Measurements from ENCODE around the gene NOL9.

Gene NOL9

DNA sequence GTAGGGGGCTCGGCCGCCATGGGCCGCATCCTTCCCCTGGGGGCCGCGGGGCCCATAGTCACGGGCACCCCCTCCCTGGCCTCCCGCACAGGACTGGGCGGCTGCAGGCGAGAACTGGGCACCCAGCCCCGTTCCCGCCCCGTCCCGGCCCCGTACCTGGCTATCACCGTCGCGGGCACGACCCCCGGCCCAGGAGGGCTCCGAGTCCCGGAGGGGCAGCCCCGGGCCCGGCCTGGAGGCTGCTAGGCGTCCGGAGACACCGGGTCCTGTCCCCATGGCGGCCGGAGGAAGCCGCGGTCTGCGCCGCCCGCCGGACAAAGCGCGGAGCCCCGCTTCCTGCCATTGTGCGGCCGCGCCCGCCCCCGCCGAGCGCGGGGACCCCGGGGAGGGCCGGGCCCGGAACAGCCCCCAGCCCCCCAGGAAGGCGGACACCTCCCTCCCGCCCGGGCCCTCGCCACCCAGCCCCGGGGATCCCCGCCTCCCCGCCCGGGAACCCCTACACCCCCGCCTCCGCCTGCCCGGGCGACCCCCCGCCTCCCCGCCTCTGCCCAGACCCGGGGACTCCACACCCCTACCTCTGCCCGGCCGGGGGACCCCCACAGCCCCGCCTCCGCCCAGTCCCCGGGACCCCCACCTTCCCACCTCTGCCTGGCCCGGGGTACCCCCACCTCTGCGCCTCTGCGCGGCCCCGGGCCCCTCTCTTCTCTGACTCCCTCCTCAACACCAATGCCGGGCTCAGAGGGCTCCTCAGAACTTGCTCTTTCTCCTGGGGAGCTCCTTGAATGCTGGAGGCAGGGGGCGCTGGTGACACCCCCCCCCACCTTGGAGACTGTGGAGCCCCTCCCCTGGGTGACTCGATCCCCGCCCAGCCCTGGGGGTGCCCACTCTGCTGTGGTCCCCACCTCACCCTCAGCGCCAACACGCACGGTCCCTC, 68.9 kb downstream of the NOL9 start:
- WGBS, result 3% methylated on average over 41 of the region's 80 CpGs
- H3K4me3 ChIP-seq (ENCODE audit: insufficient read depth in 1 of 2, low read depth in 1 of 2, low read length in 2 of 2), result peak overlapping the region; percentile 51 to 73
- H3K36me3 ChIP-seq (ENCODE audit: control insufficient read depth in 1 of 2, insufficient read depth in 2 of 2, low read depth in 1 of 2, low read length in 2 of 2), result peaks cover 0 to 34% of the 10 kb centered on the region in 2 experiments
- H3K27ac ChIP-seq (ENCODE audit: low read length, poor library complexity, severe bottlenecking), result no peak overlapping the region
- no peaks in the 10 kb centered on the region for H3K9me3 ChIP-seq (ENCODE audit: control insufficient read depth, low read length)
- H4K8ac ChIP-seq (ENCODE audit: low read length), result peak overlapping the region; percentile 85
- DNase-seq, result peak; percentile 18
- peak overlapping the region; percentile 26 for H3K9ac ChIP-seq (ENCODE audit: low read length)
- H2BK5ac ChIP-seq (ENCODE audit: low read depth, low read length, poor library complexity, severe bottlenecking), result no peak overlapping the region
- H4K91ac ChIP-seq (ENCODE audit: low read length), result peak overlapping the region; percentile 92
- H2AFZ ChIP-seq (ENCODE audit: low read depth, low read length), result peak overlapping the region; percentile 62
- peaks cover 41% of the 10 kb centered on the region for H3K4me1 ChIP-seq (ENCODE audit: control insufficient read depth, insufficient read depth, low read depth, low read length)
- H3K14ac ChIP-seq (ENCODE audit: low read length in 2 of 2), result peak overlapping the region in 1 of 2 experiments; percentile 66
- H3K79me1 ChIP-seq (replicated peaks; ENCODE audit: low read length, poor library complexity, severe bottlenecking), result peaks cover 61% of the 10 kb centered on the region
- H3K4ac ChIP-seq (ENCODE audit: low read depth in 1 of 2, low read length in 2 of 2), result peak overlapping the region; percentile 53 to 63
- peak overlapping the region; percentile 92 for H3K4me2 ChIP-seq (ENCODE audit: low read length, poor library complexity, severe bottlenecking)
- no peak overlapping the region for H2AK5ac ChIP-seq (ENCODE audit: low read length, severe bottlenecking)
- H2BK120ac ChIP-seq (ENCODE audit: low read depth, low read length), result peak overlapping the region; percentile 75
- no peak overlapping the region for H2BK12ac ChIP-seq (ENCODE audit: low read length in 2 of 2)
- H3K23ac ChIP-seq (ENCODE audit: low read length in 2 of 2), result peak overlapping the region in 1 of 2 experiments; percentile 80
- peaks cover 0 to 24% of the 10 kb centered on the region in 2 experiments for H3K27me3 ChIP-seq (ENCODE audit: control insufficient read depth in 1 of 2, insufficient read depth in 1 of 2, low read length in 2 of 2)
- H3K18ac ChIP-seq (ENCODE audit: low read depth in 1 of 2, low read length in 2 of 2), result peak overlapping the region; percentile 6 to 82
- peak overlapping the region; percentile 54 for H2BK15ac ChIP-seq (ENCODE audit: low read depth, poor library complexity, severe bottlenecking)

DNA sequence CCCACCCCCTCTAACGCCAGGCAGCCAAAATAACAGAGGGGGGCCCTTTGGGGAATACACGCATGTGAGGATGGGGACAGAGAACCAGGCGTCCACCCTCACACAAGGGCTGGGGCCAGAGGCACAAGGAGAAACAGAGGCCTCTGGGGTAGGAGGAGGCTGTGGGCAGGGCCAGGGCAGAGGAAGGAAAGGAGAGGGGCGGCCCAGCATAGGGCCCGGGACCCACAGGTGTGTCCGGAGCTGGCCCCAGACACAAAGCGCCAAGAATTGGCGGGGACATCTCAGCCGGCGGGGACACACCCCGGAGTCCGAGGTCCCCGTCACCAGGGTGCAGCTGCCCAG, 69.5 kb downstream of the NOL9 start:
- DNase-seq, result no peak
- H3K14ac ChIP-seq (ENCODE audit: low read length in 2 of 2), result peak overlapping the region in 1 of 2 experiments; percentile 66
- peak overlapping the region; percentile 54 for H2BK15ac ChIP-seq (ENCODE audit: low read depth, poor library complexity, severe bottlenecking)
- H3K18ac ChIP-seq (ENCODE audit: low read depth in 1 of 2, low read length in 2 of 2), result no peak overlapping the region
- H2BK5ac ChIP-seq (ENCODE audit: low read depth, low read length, poor library complexity, severe bottlenecking), result no peak overlapping the region
- peaks cover 0 to 24% of the 10 kb centered on the region in 2 experiments for H3K27me3 ChIP-seq (ENCODE audit: control insufficient read depth in 1 of 2, insufficient read depth in 1 of 2, low read length in 2 of 2)
- H3K4ac ChIP-seq (ENCODE audit: low read depth in 1 of 2, low read length in 2 of 2), result peak overlapping the region; percentile 45 to 53
- H3K9me3 ChIP-seq (ENCODE audit: control insufficient read depth, low read length), result no peaks in the 10 kb centered on the region
- H3K4me3 ChIP-seq (ENCODE audit: insufficient read depth in 1 of 2, low read depth in 1 of 2, low read length in 2 of 2), result peak overlapping the region; percentile 51 to 73
- 44% methylated on average over 12 of the region's 13 CpGs for WGBS
- peak overlapping the region; percentile 85 for H4K8ac ChIP-seq (ENCODE audit: low read length)
- no peak overlapping the region for H2AK5ac ChIP-seq (ENCODE audit: low read length, severe bottlenecking)
- peak overlapping the region; percentile 62 for H2AFZ ChIP-seq (ENCODE audit: low read depth, low read length)
- H2BK12ac ChIP-seq (ENCODE audit: low read length in 2 of 2), result peak overlapping the region in 1 of 2 experiments; percentile 39
- peaks cover 0 to 34% of the 10 kb centered on the region in 2 experiments for H3K36me3 ChIP-seq (ENCODE audit: control insufficient read depth in 1 of 2, insufficient read depth in 2 of 2, low read depth in 1 of 2, low read length in 2 of 2)
- H3K79me1 ChIP-seq (replicated peaks; ENCODE audit: low read length, poor library complexity, severe bottlenecking), result peaks cover 59% of the 10 kb centered on the region
- peak overlapping the region; percentile 92 for H3K4me2 ChIP-seq (ENCODE audit: low read length, poor library complexity, severe bottlenecking)
- H3K27ac ChIP-seq (ENCODE audit: low read length, poor library complexity, severe bottlenecking), result no peak overlapping the region
- H2BK120ac ChIP-seq (ENCODE audit: low read depth, low read length), result peak overlapping the region; percentile 57
- H4K91ac ChIP-seq (ENCODE audit: low read length), result peak overlapping the region; percentile 92
- H3K9ac ChIP-seq (ENCODE audit: low read length), result peak overlapping the region; percentile 26
- peak overlapping the region in 1 of 2 experiments; percentile 80 for H3K23ac ChIP-seq (ENCODE audit: low read length in 2 of 2)
- peaks cover 38% of the 10 kb centered on the region for H3K4me1 ChIP-seq (ENCODE audit: control insufficient read depth, insufficient read depth, low read depth, low read length)

DNA sequence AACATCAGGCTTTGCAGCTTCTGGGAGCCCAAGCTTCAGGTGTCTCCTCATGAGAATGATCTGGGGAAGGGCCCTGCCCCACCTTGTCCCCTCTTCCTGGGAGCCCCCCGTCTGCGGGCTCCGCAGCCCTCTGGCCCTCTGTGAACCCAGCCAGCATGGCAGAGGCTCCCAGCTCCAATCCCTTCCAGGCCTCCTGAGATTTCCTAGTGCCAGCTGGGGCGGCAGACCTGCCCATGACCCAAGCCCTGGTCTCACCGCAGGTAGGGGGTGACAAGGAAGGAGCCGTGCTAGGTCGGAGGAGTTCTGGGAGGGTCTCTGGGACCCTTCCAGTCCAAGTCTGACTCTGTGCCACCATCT, 70.6 kb downstream of the NOL9 start:
- Histone ChIP-seq H3K18ac (ENCODE audit: low read depth in 1 of 2, low read length in 2 of 2) (no peak overlapping the region), H2BK12ac (ENCODE audit: low read length in 2 of 2) (no peak overlapping the region), H3K23ac (ENCODE audit: low read length in 2 of 2) (no peak overlapping the region), H4K91ac (ENCODE audit: low read length) (no peak overlapping the region), H3K36me3 (ENCODE audit: control insufficient read depth in 1 of 2, insufficient read depth in 2 of 2, low read depth in 1 of 2, low read length in 2 of 2) (peaks cover 0 to 29% of the 10 kb centered on the region in 2 experiments), H2AFZ (ENCODE audit: low read depth, low read length) (no peak overlapping the region), H4K8ac (ENCODE audit: low read length) (no peak overlapping the region), H2BK120ac (ENCODE audit: low read depth, low read length) (no peak overlapping the region), H3K4ac (ENCODE audit: low read depth in 1 of 2, low read length in 2 of 2) (no peak overlapping the region), H3K27me3 (ENCODE audit: control insufficient read depth in 1 of 2, insufficient read depth in 1 of 2, low read length in 2 of 2) (peaks cover 0 to 24% of the 10 kb centered on the region in 2 experiments), H3K27ac (ENCODE audit: low read length, poor library complexity, severe bottlenecking) (no peak overlapping the region), H2BK5ac (ENCODE audit: low read depth, low read length, poor library complexity, severe bottlenecking) (no peak overlapping the region), H2BK15ac (ENCODE audit: low read depth, poor library complexity, severe bottlenecking) (peak overlapping the region; percentile 74), H3K9ac (ENCODE audit: low read length) (no peak overlapping the region), H3K4me3 (ENCODE audit: insufficient read depth in 1 of 2, low read depth in 1 of 2, low read length in 2 of 2) (no peak overlapping the region), H2AK5ac (ENCODE audit: low read length, severe bottlenecking) (no peak overlapping the region), H3K4me2 (ENCODE audit: low read length, poor library complexity, severe bottlenecking) (no peak overlapping the region), H3K79me1 (replicated peaks; ENCODE audit: low read length, poor library complexity, severe bottlenecking) (peaks cover 51% of the 10 kb centered on the region), H3K9me3 (ENCODE audit: control insufficient read depth, low read length) (no peaks in the 10 kb centered on the region), H3K14ac (ENCODE audit: low read length in 2 of 2) (peak overlapping the region in 1 of 2 experiments; percentile 47), H3K4me1 (ENCODE audit: control insufficient read depth, insufficient read depth, low read depth, low read length) (peaks cover 28% of the 10 kb centered on the region)
- 96% methylated on average over 7 of the region's 7 CpGs for WGBS
- no peak for DNase-seq

DNA sequence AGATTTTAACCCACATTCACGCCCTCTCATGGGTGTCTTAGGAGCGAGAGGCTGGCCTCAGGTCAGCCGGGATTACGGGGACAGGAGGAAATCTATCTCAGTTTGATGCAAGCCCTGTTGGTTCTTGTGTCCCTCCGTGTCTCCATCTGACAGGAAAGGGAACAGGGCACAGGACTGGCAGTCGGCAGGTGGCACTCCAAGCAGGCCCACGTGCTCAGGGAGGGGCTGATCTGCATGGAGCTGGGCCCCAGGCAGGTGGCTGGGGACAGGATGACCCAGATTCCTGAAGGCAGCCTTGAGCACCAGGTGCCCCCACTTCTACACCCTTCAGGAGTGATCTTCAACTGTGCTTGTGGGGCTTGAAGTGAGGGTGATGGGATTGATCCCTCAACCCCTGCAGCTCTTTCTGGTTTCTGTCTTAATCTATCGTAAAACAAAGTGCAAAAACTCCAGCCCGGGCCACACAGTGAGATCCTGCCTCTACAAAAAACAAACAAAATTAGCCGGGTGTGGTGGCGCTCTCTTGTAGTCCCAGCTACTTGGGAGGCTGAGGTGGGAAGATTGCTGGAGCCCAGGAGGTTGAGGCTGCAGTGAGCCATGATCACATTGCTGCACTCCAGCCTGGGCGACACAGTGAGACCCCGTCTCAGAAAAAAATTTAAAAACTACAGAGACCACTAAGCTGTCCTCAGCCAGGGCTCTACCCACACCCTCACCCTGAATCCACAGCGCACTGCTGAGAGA, 71.1 kb downstream of the NOL9 start:
- H3K14ac ChIP-seq (ENCODE audit: low read length in 2 of 2), result no peak overlapping the region
- H2BK5ac ChIP-seq (ENCODE audit: low read depth, low read length, poor library complexity, severe bottlenecking), result no peak overlapping the region
- H3K27ac ChIP-seq (ENCODE audit: low read length, poor library complexity, severe bottlenecking), result no peak overlapping the region
- no peaks in the 10 kb centered on the region for H3K9me3 ChIP-seq (ENCODE audit: control insufficient read depth, low read length)
- peaks cover 24% of the 10 kb centered on the region for H3K4me1 ChIP-seq (ENCODE audit: control insufficient read depth, insufficient read depth, low read depth, low read length)
- no peak overlapping the region for H2BK12ac ChIP-seq (ENCODE audit: low read length in 2 of 2)
- H4K91ac ChIP-seq (ENCODE audit: low read length), result no peak overlapping the region
- H2BK15ac ChIP-seq (ENCODE audit: low read depth, poor library complexity, severe bottlenecking), result no peak overlapping the region
- no peak overlapping the region for H3K18ac ChIP-seq (ENCODE audit: low read depth in 1 of 2, low read length in 2 of 2)
- no peak overlapping the region for H3K4ac ChIP-seq (ENCODE audit: low read depth in 1 of 2, low read length in 2 of 2)
- no peak overlapping the region for H2AFZ ChIP-seq (ENCODE audit: low read depth, low read length)
- H3K36me3 ChIP-seq (ENCODE audit: control insufficient read depth in 1 of 2, insufficient read depth in 2 of 2, low read depth in 1 of 2, low read length in 2 of 2), result peaks cover 0 to 26% of the 10 kb centered on the region in 2 experiments
- H3K9ac ChIP-seq (ENCODE audit: low read length), result no peak overlapping the region
- WGBS, result 91% methylated on average over 12 of the region's 14 CpGs
- H3K4me2 ChIP-seq (ENCODE audit: low read length, poor library complexity, severe bottlenecking), result no peak overlapping the region
- no peak overlapping the region for H2BK120ac ChIP-seq (ENCODE audit: low read depth, low read length)
- H2AK5ac ChIP-seq (ENCODE audit: low read length, severe bottlenecking), result no peak overlapping the region
- DNase-seq, result no peak
- no peak overlapping the region for H4K8ac ChIP-seq (ENCODE audit: low read length)
- no peak overlapping the region for H3K23ac ChIP-seq (ENCODE audit: low read length in 2 of 2)
- peaks cover 0 to 24% of the 10 kb centered on the region in 2 experiments for H3K27me3 ChIP-seq (ENCODE audit: control insufficient read depth in 1 of 2, insufficient read depth in 1 of 2, low read length in 2 of 2)
- H3K4me3 ChIP-seq (ENCODE audit: insufficient read depth in 1 of 2, low read depth in 1 of 2, low read length in 2 of 2), result no peak overlapping the region
- peaks cover 45% of the 10 kb centered on the region for H3K79me1 ChIP-seq (replicated peaks; ENCODE audit: low read length, poor library complexity, severe bottlenecking)
